Upper lobe of left lung (tissue), 6 donors: ENCODE measurements around the gene SEMA3A. TPM values are rescaled to one million over a fixed set of nuclear protein-coding genes. Genes with fewer than 3 reads are reported as not detected.

Source experiments
- ATAC-seq, 2 donors: fragments of 200-7000 bp; cut with Tn5 transposase; one replicate each; pipeline ENCODE4 v1.9.1; 2022; ENCODE audit warnings: mild to moderate bottlenecking in 2 of 2, moderate library complexity in 2 of 2; ENCODE audit not compliant: low FRiP score in 2 of 2
- DNase-seq, 2 donors: peaks; one replicate each; pipeline ENCODE4 v3.0.0-alpha.2; 2019 to 2020
- H3K27ac ChIP-seq, 4 donors: fragments of 200-600 bp; sonication (generic); one replicate each; pipeline ENCODE4 v1.5.1; 2016 to 2019
- H3K27me3 ChIP-seq, 4 donors: fragments of 200-600 bp; sonication (generic); one replicate each; pipeline ENCODE4 v1.5.1; 2017 to 2019
- H3K36me3 ChIP-seq, 4 donors: fragments of 200-600 bp; sonication (generic); one replicate each; pipeline ENCODE4 v1.5.1; 2016 to 2019
- H3K4me1 ChIP-seq, 4 donors: fragments of 200-600 bp; sonication (generic); one replicate each; pipeline ENCODE4 v1.5.1; 2018 to 2019
- H3K4me3 ChIP-seq, 4 donors: fragments of 200-600 bp; sonication (generic); one replicate each; pipeline ENCODE4 v1.5.1; 2017 to 2019; ENCODE audit warnings: mild to moderate bottlenecking in 2 of 4, moderate library complexity in 1 of 4
- H3K9me3 ChIP-seq, 4 donors: fragments of 200-600 bp; sonication (generic); one replicate each; pipeline ENCODE4 v1.5.1; 2018 to 2019
- CTCF ChIP-seq, 6 experiments: fragments of 450-650 bp in 4 of 6; fragments of 200-600 bp in 2 of 6; sonication (generic) in 2 of 6; IDR thresholded peaks; one replicate each; pipeline ENCODE4 v1.5.1; 2016 to 2019; ENCODE audit warnings: antibody characterized with exemption in 6 of 6
- EP300 ChIP-seq, 4 donors: sonication (generic); formaldehyde crosslinking; IDR thresholded peaks; one replicate each; pipeline ENCODE4 v1.5.1; 2017; ENCODE audit warnings: antibody characterized with exemption in 4 of 4, control low read depth in 2 of 4
- POLR2A ChIP-seq, 4 donors: fragments of 450-650 bp; IDR thresholded peaks; one replicate each; pipeline ENCODE4 v1.5.1; 2016 to 2017; ENCODE audit warnings: antibody characterized with exemption in 4 of 4, mild to moderate bottlenecking in 2 of 4
- POLR2AphosphoS5 ChIP-seq, 2 donors: sonication (generic); formaldehyde crosslinking; IDR thresholded peaks; one replicate each; pipeline ENCODE4 v1.5.1; 2017; ENCODE audit warnings: antibody characterized with exemption in 2 of 2
- WGBS, 2 donors: methylation state at CpG; one replicate each; pipeline ENCODE4 v1.1.5; 2017 to 2018; 5-methylcytosine and 5-hydroxymethylcytosine counted together
- total RNA-seq, 6 donors: library from RNA; depleted of rRNA in 4 of 6; stranded (reverse); fragments of >200 nt in 4 of 6; gene quantifications; one replicate each; pipeline versions ENCODE4 v1.1.0 to v1.2.1, GENCODE V29; 2016 to 2021
- donor health status: DM: no; HTN: no; CAD: no; lungs with moderate emphysema.
- donor health status: DM: no; HTN: yes; CAD: no; lungs with severe emphysema.

Gene SEMA3A
- total RNA-seq, 6 donors from 2014 or later = 1.0 to 8.8 (median 3.1) TPM

GRCh38 chr7:84100866-84101265 is 93.7 kb downstream of the SEMA3A start:
- no peaks in the 10 kb centered on the region for H3K9me3 ChIP-seq
- H3K4me3 ChIP-seq = no peak overlapping the region
- H3K27ac ChIP-seq = no peak overlapping the region
- DNase-seq (no peak), ATAC-seq (no peak)
- no peaks in the 10 kb centered on the region for H3K27me3 ChIP-seq
- H3K36me3 ChIP-seq = no peaks in the 10 kb centered on the region
- no peak for TF ChIP-seq POLR2A (IDR thresholded peaks at IDR 0.05)
- H3K4me1 ChIP-seq = no peaks in the 10 kb centered on the region
- 87 to 96% methylated on average over 1 of the region's 1 CpG for WGBS, 2 donors

- H3K9me3 ChIP-seq = no peaks in the 10 kb centered on the region
- no peaks in the 10 kb centered on the region for H3K27me3 ChIP-seq
- TF ChIP-seq CTCF (IDR thresholded peaks at IDR 0.05) = no peak
- TF ChIP-seq EP300 (IDR thresholded peaks at IDR 0.05) = no peak
- TF ChIP-seq POLR2AphosphoS5 (IDR thresholded peaks at IDR 0.05) = no peak
- no peak for TF ChIP-seq POLR2A (IDR thresholded peaks at IDR 0.05)
- H3K27ac ChIP-seq = no peak overlapping the region
- ATAC-seq = no peak
- H3K4me1 ChIP-seq = peaks cover 0 to 7% (median 3%) of the 10 kb centered on the region in 4 donors
- no peak for DNase-seq
- no peaks in the 10 kb centered on the region for H3K36me3 ChIP-seq
- no peak overlapping the region for H3K4me3 ChIP-seq
- whole genome bisulfite sequencing, 2 donors = 71 to 77% methylated on average over 2 of the region's 2 CpGs
Measured at GRCh38 chr7:84095971-84096370, 98.6 kb downstream of the SEMA3A start.

GRCh38 chr7:84092207-84092606 is 102.4 kb downstream of the SEMA3A start:
- ATAC-seq (no peak), DNase-seq (no peak)
- Histone ChIP-seq H3K27ac (no peak overlapping the region), H3K4me1 (peaks cover 0 to 7% (median 3%) of the 10 kb centered on the region in 4 donors), H3K27me3 (no peaks in the 10 kb centered on the region), H3K4me3 (no peak overlapping the region), H3K9me3 (no peaks in the 10 kb centered on the region), H3K36me3 (no peaks in the 10 kb centered on the region)
- no peak for TF ChIP-seq POLR2AphosphoS5 (IDR thresholded peaks at IDR 0.05)
- TF ChIP-seq POLR2A (IDR thresholded peaks at IDR 0.05) = no peak
- TF ChIP-seq EP300 (IDR thresholded peaks at IDR 0.05) = no peak
- no peak for TF ChIP-seq CTCF (IDR thresholded peaks at IDR 0.05)
- WGBS, 2 donors = 1 to 12% methylated on average over 5 of the region's 5 CpGs

- Histone ChIP-seq H3K36me3 (no peaks in the 10 kb centered on the region), H3K4me1 (peaks cover 0 to 7% (median 3%) of the 10 kb centered on the region in 4 donors), H3K27ac (no peak overlapping the region), H3K4me3 (no peak overlapping the region), H3K27me3 (no peaks in the 10 kb centered on the region), H3K9me3 (no peaks in the 10 kb centered on the region)
- DNase-seq = no peak
- no peak for ATAC-seq
- TF ChIP-seq EP300 (IDR thresholded peaks at IDR 0.05) = no peak
- TF ChIP-seq POLR2AphosphoS5 (IDR thresholded peaks at IDR 0.05) = no peak
- WGBS, 2 donors = 24 to 32% methylated on average over 1 of the region's 1 CpG
Measured at GRCh38 chr7:84091318-84091717, 103.3 kb downstream of the SEMA3A start.

GRCh38 chr7:84088802-84089201 is 105.8 kb downstream of the SEMA3A start:
- H3K9me3 ChIP-seq = no peaks in the 10 kb centered on the region
- no peaks in the 10 kb centered on the region for H3K27me3 ChIP-seq
- TF ChIP-seq POLR2AphosphoS5 (IDR thresholded peaks at IDR 0.05) = no peak
- TF ChIP-seq CTCF (IDR thresholded peaks at IDR 0.05) = no peak
- no peak for TF ChIP-seq EP300 (IDR thresholded peaks at IDR 0.05)
- no peak for TF ChIP-seq POLR2A (IDR thresholded peaks at IDR 0.05)
- H3K4me1 ChIP-seq = peaks cover 0 to 7% (median 3%) of the 10 kb centered on the region in 4 donors
- DNase-seq (no peak), ATAC-seq (no peak)
- 50 to 57% methylated on average over 1 of the region's 1 CpG for WGBS, 2 donors
- no peak overlapping the region for H3K4me3 ChIP-seq
- no peaks in the 10 kb centered on the region for H3K36me3 ChIP-seq
- H3K27ac ChIP-seq = no peak overlapping the region

GRCh38 chr7:84085998-84086397 is 108.6 kb downstream of the SEMA3A start:
- WGBS, 2 donors = 71 to 81% methylated on average over 3 of the region's 3 CpGs
- ATAC-seq = no peak

More at GRCh38 chr7:84085998-84086397, 108.6 kb downstream of the SEMA3A start:
- H3K27me3 ChIP-seq = no peaks in the 10 kb centered on the region
- H3K36me3 ChIP-seq = no peaks in the 10 kb centered on the region
- no peak for DNase-seq
- no peaks in the 10 kb centered on the region for H3K4me1 ChIP-seq
- no peaks in the 10 kb centered on the region for H3K9me3 ChIP-seq
- no peak overlapping the region for H3K4me3 ChIP-seq
- TF ChIP-seq POLR2A (IDR thresholded peaks at IDR 0.05) = no peak
- no peak for TF ChIP-seq EP300 (IDR thresholded peaks at IDR 0.05)
- no peak for TF ChIP-seq POLR2AphosphoS5 (IDR thresholded peaks at IDR 0.05)
- TF ChIP-seq CTCF (IDR thresholded peaks at IDR 0.05) = no peak
- no peak overlapping the region for H3K27ac ChIP-seq
